Nucleus accumbens (tissue), 56 donors: ENCODE results near the gene LONP2.
"Not testable (repeated sequence)": the region's sequence is repeated elsewhere in the genome, so short reads cannot be mapped to it uniquely, and the experiment has no call there.

Experiments used
- DNase-seq, 56 donors: peaks; one replicate each; lab custom pipeline; 2025; lab: John Stamatoyannopoulos, UW

The LONP2 gene

GRCh38 chr16:48365601-48366164 lies 121.6 kb downstream of the LONP2 start:
- peak in 54 of 56 donors; percentile 24 to 90 (median 70) for DNase-seq

GRCh38 chr16:48366165-48367093 lies 122.3 kb downstream of the LONP2 start:
- DNase-seq, result no peak

- no peak for DNase-seq
Observed at GRCh38 chr16:48367441-48368049, 123.4 kb downstream of the LONP2 start.

- DNase-seq, result no peak
Observed at GRCh38 chr16:48369765-48370164, 125.7 kb downstream of the LONP2 start.

- DNase-seq, result no peak
Observed at GRCh38 chr16:48370229-48370628, 126.1 kb downstream of the LONP2 start.

GRCh38 chr16:48370668-48371392 lies 126.7 kb downstream of the LONP2 start:
- DNase-seq, result not testable (repeated sequence)

GRCh38 chr16:48371393-48371780 lies 127.3 kb downstream of the LONP2 start:
- DNase-seq, result no peak

- DNase-seq, result no peak
Observed at GRCh38 chr16:48372744-48373143, 128.6 kb downstream of the LONP2 start.

- DNase-seq, result no peak
Observed at GRCh38 chr16:48373258-48374029, 129.3 kb downstream of the LONP2 start.

GRCh38 chr16:48374255-48374654 lies 130.2 kb downstream of the LONP2 start:
- no peak for DNase-seq

GRCh38 chr16:48377301-48377700 lies 133.2 kb downstream of the LONP2 start:
- DNase-seq, result not testable (repeated sequence)

GRCh38 chr16:48378276-48378675 lies 134.2 kb downstream of the LONP2 start:
- no peak for DNase-seq

- no peak for DNase-seq
Observed at GRCh38 chr16:48378836-48379235, 134.7 kb downstream of the LONP2 start.

GRCh38 chr16:48381201-48381600 lies 137.1 kb downstream of the LONP2 start:
- DNase-seq, result no peak

- DNase-seq, result no peak
Observed at GRCh38 chr16:48382131-48382530, 138.0 kb downstream of the LONP2 start.

- no peak for DNase-seq
Observed at GRCh38 chr16:48383009-48383876, 139.1 kb downstream of the LONP2 start.

- peak in 2 of 56 donors; percentile 18 to 41 for DNase-seq
Observed at GRCh38 chr16:48383877-48384519, 139.9 kb downstream of the LONP2 start.

GRCh38 chr16:48384520-48385252 lies 140.6 kb downstream of the LONP2 start:
- peak in 51 of 56 donors; percentile 9 to 80 (median 52) for DNase-seq
